ENCODE data around the gene ECE1. TPM values are rescaled to one million over a fixed set of nuclear protein-coding genes. Genes with fewer than 3 reads are reported as not detected.

Gene ECE1
- total and polyA plus RNA-seq, 11 donors: 37.3 to 140 (median 59.4) TPM

DNA sequence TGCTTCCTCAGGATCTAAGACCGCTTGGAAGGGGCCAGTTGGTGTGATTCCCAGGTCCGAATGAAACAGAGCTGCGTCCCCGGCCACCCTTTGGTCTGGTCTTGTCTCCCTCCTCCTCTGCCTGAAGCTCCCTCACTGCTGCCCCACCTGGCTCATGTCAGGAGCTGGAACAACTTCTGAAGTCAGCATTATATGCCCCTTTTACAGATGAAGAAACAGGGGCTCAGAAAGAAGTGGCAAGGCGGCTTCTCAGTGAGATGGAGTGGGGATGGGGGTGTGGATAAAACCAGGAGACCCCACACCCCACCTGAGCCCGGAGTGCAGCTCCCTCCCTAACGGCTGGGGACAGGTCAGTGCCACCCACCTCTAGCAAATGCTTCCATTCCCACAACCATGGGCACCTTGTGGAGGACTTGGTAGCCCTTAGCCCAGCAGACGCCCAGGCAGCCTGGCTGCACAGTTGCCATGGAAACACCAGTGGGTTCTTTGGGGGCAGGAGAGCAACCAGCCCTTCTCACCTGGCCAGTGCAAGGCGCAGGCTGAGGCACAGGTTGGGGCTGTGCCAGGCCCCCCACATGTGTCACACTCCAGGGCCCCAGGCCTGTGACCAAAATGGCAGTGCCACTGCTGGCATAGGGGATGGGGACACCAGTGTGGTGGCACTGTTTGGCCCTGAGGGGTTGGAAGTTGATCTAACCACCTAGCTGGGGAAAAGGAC is 31.9 kb upstream of the ECE1 start:
- no peaks in the 10 kb centered on the region for H3K9me3 ChIP-seq
- whole genome bisulfite sequencing, 4 donors: 84 to 94% (median 88%) methylated on average over 7 to 9 of the region's 9 CpGs
- no peaks in the 10 kb centered on the region for H3K36me3 ChIP-seq
- DNase-seq: no peak
- no peak overlapping the region for H3K4me3 ChIP-seq
- TF ChIP-seq POLR2A (IDR thresholded peaks at IDR 0.05) (no peak), CTCF (IDR thresholded peaks at IDR 0.05) (no peak)
- H3K27ac ChIP-seq: peak overlapping the region in 11 of 12 donors; percentile 6 to 91 (median 83)
- intact Hi-C loops (cut with DNase I): loop anchor here in 2 of 10 donors (5.0 kb wide), 1 partner anchor 40 kb away; no protein-coding TSS in a partner anchor
- no peaks in the 10 kb centered on the region for H3K27me3 ChIP-seq
- H3K4me1 ChIP-seq: peaks cover 12 to 99% (median 90%) of the 10 kb centered on the region in 12 donors
- ATAC-seq: no peak

DNA sequence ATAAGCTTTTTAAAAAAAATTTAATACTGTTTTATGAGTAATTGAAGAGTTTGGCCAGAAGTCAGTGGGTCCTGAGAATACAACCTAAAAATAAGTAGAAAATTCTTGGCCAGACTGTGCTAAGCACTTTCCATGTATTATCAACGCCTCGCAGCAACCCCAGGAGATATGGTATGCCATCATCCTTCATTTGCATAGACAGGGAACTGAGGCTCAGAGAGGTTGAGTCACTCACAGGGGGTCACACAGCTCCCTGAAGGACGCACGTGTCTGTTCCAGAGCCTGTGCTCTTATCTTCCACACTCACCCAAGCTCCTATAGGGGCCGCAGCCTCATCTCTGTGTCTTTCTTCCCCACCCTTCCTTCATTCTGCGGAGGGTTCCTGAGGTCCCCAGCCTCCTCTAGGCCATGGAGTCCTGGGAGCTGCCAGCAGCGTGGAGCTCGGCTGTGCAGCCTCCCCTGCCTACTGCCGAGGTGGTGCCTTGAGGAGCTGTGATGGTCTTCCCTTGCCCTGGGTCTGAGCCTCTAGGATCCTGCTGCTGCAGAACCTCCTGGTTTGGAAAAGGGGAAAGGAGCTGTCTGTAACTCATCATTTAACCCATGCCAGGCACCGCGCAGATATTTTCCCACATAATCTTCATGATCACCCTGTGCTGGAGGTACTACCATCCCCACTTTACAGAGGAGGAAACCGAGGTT is 30.3 kb upstream of the ECE1 start:
- Histone ChIP-seq H3K36me3 (no peaks in the 10 kb centered on the region), H3K9me3 (no peaks in the 10 kb centered on the region), H3K4me1 (peaks cover 12 to 97% (median 81%) of the 10 kb centered on the region in 12 donors), H3K4me3 (no peak overlapping the region), H3K27me3 (no peaks in the 10 kb centered on the region), H3K27ac (peak overlapping the region in 11 of 12 donors; percentile 35 to 94 (median 77))
- DNase-seq: no peak
- 70 to 76% (median 73%) methylated on average over 12 of the region's 12 CpGs for WGBS, 4 donors
- TF ChIP-seq POLR2A (IDR thresholded peaks at IDR 0.05): no peak
- no peak for TF ChIP-seq CTCF (IDR thresholded peaks at IDR 0.05)
- intact Hi-C loops (cut with DNase I): loop anchor here in 2 of 10 donors (5.0 kb wide), 1 partner anchor 38 kb away; no protein-coding TSS in a partner anchor
- no peak for ATAC-seq

GRCh38 chr1:21319447-21320407 is 29.5 kb upstream of the ECE1 start:
- Histone ChIP-seq H3K27ac (peak overlapping the region; percentile 74 to 94 (median 80)), H3K9me3 (no peaks in the 10 kb centered on the region), H3K27me3 (no peaks in the 10 kb centered on the region), H3K36me3 (no peaks in the 10 kb centered on the region), H3K4me1 (peaks cover 7 to 88% (median 73%) of the 10 kb centered on the region in 12 donors), H3K4me3 (no peak overlapping the region)
- DNase-seq: peak in 1 of 5 donors; percentile 55
- peak in 1 of 4 donors; percentile 8 for ATAC-seq
- TF ChIP-seq POLR2A (IDR thresholded peaks at IDR 0.05) (no peak), CTCF (IDR thresholded peaks at IDR 0.05) (peak in 2 of 12 donors; percentile 5 to 18)
- 75 to 83% (median 78%) methylated on average over 24 of the region's 24 CpGs for WGBS, 4 donors
- intact Hi-C loops (cut with DNase I): loop anchor here in 2 of 10 donors (5.0 kb wide), 1 partner anchor 37 kb away; no protein-coding TSS in a partner anchor

Data from heart left ventricle (tissue), 16 donors.